AG09309 (cell line): Measurements from ENCODE around the gene MAGEF1.

Experiments used
- DNase-seq: peaks from one replicate; pipeline ENCODE4 v3.0.0-alpha.2; 2010; ENCODE audit warnings: low read depth
- H3K4me3 ChIP-seq: 2 replicates; pipeline ENCODE4 v1.5.1; 2011; ENCODE audit warnings: mild to moderate bottlenecking, low read depth, low read length, moderate library complexity; ENCODE audit not compliant: control insufficient read depth
- CTCF ChIP-seq: IDR thresholded peaks from 2 replicates; pipeline ENCODE4 v1.5.1; 2011; ENCODE audit warnings: mild to moderate bottlenecking, low read depth, low read length, inconsistent platforms; ENCODE audit not compliant: insufficient read depth, control insufficient read depth; ENCODE audit errors: missing control alignments

The MAGEF1 gene

DNA sequence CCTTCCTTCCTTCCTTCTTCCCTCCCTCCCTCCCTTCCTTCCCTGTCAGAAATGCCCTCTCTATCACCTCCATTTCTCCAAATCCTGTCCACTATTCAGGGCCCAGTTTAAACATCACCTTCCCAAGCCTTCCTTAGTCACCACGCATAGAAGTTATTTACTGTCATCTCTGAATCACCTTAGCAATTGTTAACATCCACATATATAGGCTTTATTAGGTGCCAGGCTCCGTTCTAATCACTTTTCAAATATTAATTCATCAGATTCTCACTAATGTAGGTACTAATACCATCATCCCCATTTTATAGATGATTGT is 1.1 kb upstream of the MAGEF1 start:
- TF ChIP-seq CTCF, result no peak
- no peak for DNase-seq
- H3K4me3 ChIP-seq, result no peak overlapping the region

GRCh38 chr3:184712248-184713039 is 580 bp upstream of the MAGEF1 start:
- peak overlapping the region; percentile 95 for H3K4me3 ChIP-seq
- no peak for TF ChIP-seq CTCF
- DNase-seq, result no peak

DNA sequence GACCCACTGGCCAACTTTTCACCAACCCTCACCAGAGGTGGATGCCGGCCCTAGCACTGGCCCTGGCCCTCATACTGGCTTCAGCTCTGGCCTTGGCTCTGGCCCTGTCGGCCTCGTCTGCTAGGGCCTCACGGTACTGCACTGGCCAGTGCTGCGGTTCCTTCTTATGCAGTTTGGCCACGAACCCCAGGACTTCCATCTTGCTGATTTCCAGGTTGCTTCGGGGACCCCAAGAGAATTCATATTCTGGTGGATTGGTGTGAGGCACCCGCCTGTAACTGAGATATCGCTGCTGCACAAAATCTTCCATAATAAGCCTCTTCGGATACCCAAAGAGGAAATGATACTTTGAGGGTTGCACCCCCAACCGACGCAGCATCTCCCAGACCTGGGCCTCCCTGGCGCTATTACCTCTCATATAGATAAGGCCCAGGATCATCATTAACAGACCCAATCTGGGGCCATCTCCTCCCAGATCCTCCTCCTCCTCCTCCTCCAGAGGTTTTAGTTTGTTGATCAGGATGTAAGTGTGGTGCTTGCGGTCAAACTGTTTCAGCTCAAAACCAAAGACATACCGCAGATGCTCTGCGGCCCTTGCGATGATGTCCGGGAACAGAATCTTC is 883 bp downstream of the MAGEF1 start:
- no peak for TF ChIP-seq CTCF
- H3K4me3 ChIP-seq, result peak overlapping the region; percentile 95
- DNase-seq, result no peak

- DNase-seq, result no peak
- TF ChIP-seq CTCF, result no peak
- H3K4me3 ChIP-seq, result no peak overlapping the region
Observed at GRCh38 chr3:184703657-184704056, 8.2 kb downstream of the MAGEF1 start.

- DNase-seq, result no peak
- no peak overlapping the region for H3K4me3 ChIP-seq
- no peak for TF ChIP-seq CTCF
Observed at GRCh38 chr3:184700759-184701158, 11.1 kb downstream of the MAGEF1 start.

DNA sequence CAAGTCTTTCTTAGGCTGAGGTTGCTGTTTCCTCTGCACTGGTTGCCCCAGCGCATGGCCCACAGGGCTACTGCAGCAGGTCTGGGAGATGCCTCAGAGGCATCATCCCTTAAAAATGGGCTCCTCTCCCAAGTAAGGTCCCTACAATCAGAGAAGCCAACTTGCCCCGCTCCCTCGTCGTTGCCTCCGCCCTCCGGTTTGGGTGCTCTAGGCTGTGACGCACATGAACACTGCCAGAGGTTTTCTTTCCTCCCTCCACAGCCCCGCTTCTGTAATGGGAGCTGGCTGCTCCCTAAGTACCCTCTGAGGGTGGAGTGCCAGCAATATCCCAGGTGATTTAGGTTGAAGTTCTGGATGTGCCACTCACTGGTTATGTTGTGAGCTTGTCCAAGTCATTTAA is 14.0 kb downstream of the MAGEF1 start:
- no peak for DNase-seq
- H3K4me3 ChIP-seq, result no peak overlapping the region
- no peak for TF ChIP-seq CTCF

- DNase-seq, result no peak
- H3K4me3 ChIP-seq, result no peak overlapping the region
- TF ChIP-seq CTCF, result no peak
Observed at GRCh38 chr3:184696697-184697096, 15.2 kb downstream of the MAGEF1 start.
